Osteoblast (primary cell): ENCODE data around the gene DGKI. TPM values are rescaled to one million over a fixed set of nuclear protein-coding genes. Genes with fewer than 3 reads are reported as not detected.

ENCODE experiments used
- DNase-seq: peaks from one replicate; pipeline ENCODE4 v3.0.0; 2011; ENCODE audit warnings: low spot score, mixed read lengths; ENCODE audit not compliant: insufficient read length; ENCODE audit errors: missing footprints
- H2AFZ ChIP-seq: 2 replicates; pipeline ENCODE4 v1.6.0; 2011; ENCODE audit warnings: mild to moderate bottlenecking, low read length
- H3K27ac ChIP-seq: 2 replicates; pipeline ENCODE4 v1.5.1; 2011; ENCODE audit warnings: mild to moderate bottlenecking, low read depth, low read length, moderate library complexity
- H3K27me3 ChIP-seq: 2 replicates; pipeline ENCODE4 v1.6.0; 2012; ENCODE audit warnings: mild to moderate bottlenecking, control low read depth, inconsistent platforms, low read length, moderate library complexity; ENCODE audit not compliant: insufficient read depth
- H3K36me3 ChIP-seq: 2 replicates; pipeline ENCODE4 v1.5.1; 2011; ENCODE audit warnings: mild to moderate bottlenecking, low read length, control low read depth, moderate library complexity; ENCODE audit not compliant: insufficient read depth
- H3K4me1 ChIP-seq: 2 replicates; pipeline ENCODE4 v1.5.1; 2011; ENCODE audit warnings: mild to moderate bottlenecking, low read length, control low read depth, moderate library complexity; ENCODE audit not compliant: insufficient read depth
- H3K4me2 ChIP-seq: 2 replicates; pipeline ENCODE4 v1.6.0; 2011; ENCODE audit warnings: mild to moderate bottlenecking, low read length; ENCODE audit not compliant: insufficient read depth
- H3K4me3 ChIP-seq: fragments of 200-600 bp; sonication (generic); 3 replicates; pipeline ENCODE4 v1.5.1; 2012; ENCODE audit warnings: mild to moderate bottlenecking, low read length, inconsistent platforms; ENCODE audit not compliant: insufficient read depth
- H3K79me2 ChIP-seq: 2 replicates; pipeline ENCODE4 v1.6.0; 2012; ENCODE audit warnings: mild to moderate bottlenecking, low read length, control low read depth, inconsistent platforms; ENCODE audit not compliant: insufficient read depth
- H3K9me3 ChIP-seq: 2 replicates; pipeline ENCODE4 v1.5.1; 2011; ENCODE audit warnings: low read depth, low read length, control low read depth
- H4K20me1 ChIP-seq: 2 replicates; pipeline ENCODE4 v1.6.0; 2012; ENCODE audit warnings: mild to moderate bottlenecking, low read length, control low read depth; ENCODE audit not compliant: insufficient read depth
- CTCF ChIP-seq: IDR thresholded peaks from 2 replicates; pipeline ENCODE4 v1.5.1; 2011; ENCODE audit warnings: mild to moderate bottlenecking, low read depth, low read length, moderate library complexity; ENCODE audit errors: extremely low read depth
- total RNA-seq: library from RNA; depleted of rRNA; stranded (reverse); fragments of >200 nt; gene quantifications from 2 replicates; pipeline ENCODE4 v1.2.3, GENCODE V29; 2012

The DGKI gene
- total RNA-seq, 1 donor, result 19.2 TPM

DNA sequence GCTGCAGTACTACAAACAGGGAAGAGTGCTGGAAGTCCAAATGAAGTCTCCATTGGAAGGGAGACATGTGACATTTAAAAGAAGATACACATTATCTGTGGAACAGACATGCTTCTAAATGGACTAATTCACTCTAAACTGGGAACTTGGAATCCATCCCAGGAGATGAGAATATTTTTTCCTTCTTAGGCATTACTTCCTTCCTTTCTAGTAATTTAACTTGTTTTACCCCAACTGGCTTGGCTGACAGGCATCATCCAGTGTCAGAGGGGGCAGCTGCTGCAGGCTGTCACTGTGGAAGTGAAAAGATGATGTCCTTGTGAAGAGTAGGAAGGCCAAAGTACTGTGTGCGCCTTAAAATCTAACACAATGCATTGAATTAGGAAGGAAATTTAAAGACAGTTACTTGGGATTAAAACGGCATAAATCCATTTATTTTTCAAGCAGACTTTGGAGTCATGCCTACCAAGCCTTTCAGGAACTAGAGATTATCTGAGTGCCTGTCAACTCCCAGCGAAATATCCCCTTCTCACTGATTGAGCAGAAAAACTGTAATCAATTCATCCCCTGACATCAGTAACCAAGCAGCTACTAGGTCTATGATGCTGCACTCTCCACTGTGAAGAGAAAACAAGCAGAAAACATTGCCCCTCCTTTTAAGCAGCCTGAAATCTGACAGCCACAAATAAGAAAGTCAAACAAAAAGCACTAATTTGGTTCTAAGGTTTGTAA, 161.2 kb downstream of the DGKI start:
- no peak for DNase-seq
- Histone ChIP-seq H3K4me1 (peaks cover 66% of the 10 kb centered on the region), H3K27ac (peak overlapping the region; percentile 91), H2AFZ (no peak overlapping the region), H3K27me3 (no peaks in the 10 kb centered on the region), H3K4me2 (no peak overlapping the region), H3K36me3 (peaks cover 3% of the 10 kb centered on the region), H3K4me3 (no peak overlapping the region), H3K79me2 (no peaks in the 10 kb centered on the region), H3K9me3 (no peaks in the 10 kb centered on the region), H4K20me1 (no peaks in the 10 kb centered on the region)
- TF ChIP-seq CTCF, result no peak

DNA sequence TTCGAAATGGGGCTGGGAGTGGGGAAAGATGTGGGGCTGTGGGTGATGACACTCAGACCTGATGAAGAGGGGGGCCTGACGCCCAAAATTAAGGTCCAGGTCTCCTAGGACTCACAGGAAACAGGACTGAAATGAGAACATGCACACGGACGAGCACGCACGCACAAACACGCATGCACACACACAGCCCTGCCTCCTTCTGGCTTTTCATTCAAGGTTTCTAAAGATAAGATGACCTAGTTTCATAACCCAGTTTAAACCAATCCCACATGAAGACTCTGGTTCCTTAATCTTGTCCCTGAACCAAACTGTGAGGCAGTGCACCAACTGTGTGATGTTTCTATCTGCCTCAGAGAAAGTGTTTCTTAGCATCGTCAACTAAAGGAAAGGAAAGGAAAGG, 162.0 kb downstream of the DGKI start:
- no peak for DNase-seq
- Histone ChIP-seq H3K36me3 (peaks cover 3% of the 10 kb centered on the region), H3K79me2 (no peaks in the 10 kb centered on the region), H2AFZ (no peak overlapping the region), H3K4me1 (peaks cover 66% of the 10 kb centered on the region), H3K27ac (peak overlapping the region; percentile 15), H3K4me2 (no peak overlapping the region), H3K27me3 (no peaks in the 10 kb centered on the region), H3K4me3 (no peak overlapping the region), H3K9me3 (no peaks in the 10 kb centered on the region), H4K20me1 (no peaks in the 10 kb centered on the region)
- TF ChIP-seq CTCF, result no peak

DNA sequence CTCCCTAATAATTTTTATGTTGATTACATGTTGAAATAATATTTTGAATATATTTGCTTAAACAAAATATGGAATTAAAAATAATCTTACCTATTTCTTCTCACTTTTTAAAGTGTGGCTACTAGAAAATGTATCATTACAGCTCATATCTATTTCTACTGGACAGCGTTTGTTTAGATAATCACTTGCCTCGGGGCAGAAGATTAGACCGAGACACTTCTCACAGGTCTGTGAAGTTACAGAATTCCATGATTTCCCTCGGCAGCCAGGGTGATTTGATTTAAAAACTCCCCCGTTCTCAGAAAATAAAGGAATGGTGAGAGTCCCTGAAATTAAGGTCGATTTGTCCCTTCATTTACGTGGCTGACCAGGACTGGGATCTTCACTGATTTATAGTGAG, 162.5 kb downstream of the DGKI start:
- Histone ChIP-seq H2AFZ (no peak overlapping the region), H3K27ac (peak overlapping the region; percentile 15), H3K79me2 (no peaks in the 10 kb centered on the region), H3K36me3 (peaks cover 3% of the 10 kb centered on the region), H3K4me1 (peaks cover 66% of the 10 kb centered on the region), H3K27me3 (no peaks in the 10 kb centered on the region), H3K9me3 (no peaks in the 10 kb centered on the region), H4K20me1 (no peaks in the 10 kb centered on the region), H3K4me2 (no peak overlapping the region), H3K4me3 (no peak overlapping the region)
- TF ChIP-seq CTCF, result no peak
- DNase-seq, result no peak

GRCh38 chr7:137682596-137682995, 164.2 kb downstream of the DGKI start:
- H3K4me3 ChIP-seq, result no peak overlapping the region
- no peaks in the 10 kb centered on the region for H4K20me1 ChIP-seq
- peak overlapping the region; percentile 62 for H3K4me2 ChIP-seq
- DNase-seq, result peak; percentile 72
- no peaks in the 10 kb centered on the region for H3K79me2 ChIP-seq
- peak overlapping the region; percentile 98 for H3K27ac ChIP-seq
- no peaks in the 10 kb centered on the region for H3K9me3 ChIP-seq
- peaks cover 53% of the 10 kb centered on the region for H3K4me1 ChIP-seq
- peaks cover 9% of the 10 kb centered on the region for H3K36me3 ChIP-seq
- H2AFZ ChIP-seq, result no peak overlapping the region
- TF ChIP-seq CTCF, result no peak
- H3K27me3 ChIP-seq, result no peaks in the 10 kb centered on the region
